IMR-90 (cell line): ENCODE data around the gene HOXB8. TPM values are rescaled to one million over a fixed set of nuclear protein-coding genes. Genes with fewer than 3 reads are reported as not detected.

Experiments
- ATAC-seq: fragments of 200-7000 bp; cut with Tn5 transposase; 2 replicates; pipeline ENCODE4 v1.9.1; 2020; ENCODE audit warnings: low read depth, mild to moderate bottlenecking, moderate library complexity
- BruUV-seq: library from RNA; stranded (reverse); fragments of 400-500 nt; replicated peaks from 2 replicates; lab custom pipeline; 2021; lab: Mats Ljungman, UMichigan
- CTCF ChIA-PET: fragments of 300-600 bp; formaldehyde crosslinking; extraction: SDS; loops from one replicate; lab custom pipeline; 2021; ENCODE audit warnings: antibody characterized with exemption; lab: Yijun Ruan, JAX
- POLR2A ChIA-PET: fragments of 300-600 bp; sonication (Branson Sonifier 250); formaldehyde crosslinking; loops from one replicate; lab custom pipeline; 2022; ENCODE audit warnings: antibody characterized with exemption; ENCODE audit not compliant: unreplicated experiment; lab: Charles Lee
- DNase-seq: peaks from one replicate; pipeline ENCODE4 v3.0.0; 2013
- H2AFZ ChIP-seq: replicated peaks from 2 replicates; pipeline ENCODE3; 2013; ENCODE audit warnings: low read length, mild to moderate bottlenecking; ENCODE audit not compliant: poor library complexity
- H2AK5ac ChIP-seq: 2 replicates; pipeline ENCODE4 v1.6.1; 2013; ENCODE audit warnings: low read depth, low read length, inconsistent platforms
- H2AK9ac ChIP-seq: replicated peaks from 2 replicates; pipeline ENCODE3; 2013; ENCODE audit warnings: mild to moderate bottlenecking, low read depth, low read length, moderate library complexity; ENCODE audit not compliant: poor library complexity
- H2BK120ac ChIP-seq: 2 replicates; pipeline ENCODE4 v1.6.1; 2013; ENCODE audit warnings: low read depth, low read length, inconsistent platforms
- H2BK15ac ChIP-seq: 3 replicates; pipeline ENCODE4 v1.6.1; 2013; ENCODE audit warnings: low read depth, low read length, inconsistent platforms
- H2BK20ac ChIP-seq: 2 replicates; pipeline ENCODE4 v1.6.1; 2013; ENCODE audit warnings: low read depth, mild to moderate bottlenecking, inconsistent platforms, low read length, moderate library complexity
- H2BK5ac ChIP-seq: 2 replicates; pipeline ENCODE4 v1.6.1; 2013; ENCODE audit warnings: mild to moderate bottlenecking, low read depth, low read length, inconsistent platforms; ENCODE audit not compliant: poor library complexity, severe bottlenecking
- H3K14ac ChIP-seq: replicated peaks from 2 replicates; pipeline ENCODE4 v1.6.1; 2013; ENCODE audit warnings: low read depth, low read length, inconsistent platforms
- H3K18ac ChIP-seq: 2 replicates; pipeline ENCODE4 v1.6.1; 2013; ENCODE audit warnings: low read depth, low read length, control low read depth
- H3K23ac ChIP-seq: 2 replicates; pipeline ENCODE4 v1.6.1; 2013; ENCODE audit warnings: low read depth, low read length, inconsistent platforms
- H3K27ac ChIP-seq: 2 replicates; pipeline ENCODE4 v1.5.1; 2013; ENCODE audit warnings: mild to moderate bottlenecking, control low read depth, low read length; ENCODE audit not compliant: insufficient read depth
- H3K27me3 ChIP-seq: 2 replicates; pipeline ENCODE4 v1.6.1; 2013; ENCODE audit warnings: low read length; ENCODE audit not compliant: control insufficient read depth, insufficient read depth
- H3K36me3 ChIP-seq: 2 replicates; pipeline ENCODE4 v1.6.1; 2013; ENCODE audit warnings: low read length, mixed read lengths; ENCODE audit not compliant: control insufficient read depth, insufficient read depth
- H3K4ac ChIP-seq: 2 replicates; pipeline ENCODE4 v1.6.1; 2013; ENCODE audit warnings: low read depth, low read length, inconsistent platforms
- H3K4me1 ChIP-seq: 2 replicates; pipeline ENCODE4 v1.6.1; 2013; ENCODE audit warnings: low read length, mixed read lengths; ENCODE audit not compliant: control insufficient read depth, insufficient read depth
- H3K4me2 ChIP-seq: 2 replicates; pipeline ENCODE4 v1.6.1; 2013; ENCODE audit warnings: low read depth, mild to moderate bottlenecking, control low read depth, low read length, moderate library complexity
- H3K4me3 ChIP-seq: 2 replicates; pipeline ENCODE4 v1.5.1; 2013; ENCODE audit warnings: low read depth, mild to moderate bottlenecking, control low read depth, low read length, moderate library complexity; ENCODE audit not compliant: insufficient read depth
- H3K56ac ChIP-seq: 2 replicates; pipeline ENCODE4 v1.6.1; 2013; ENCODE audit warnings: low read length, inconsistent platforms; ENCODE audit not compliant: insufficient read depth; ENCODE audit errors: extremely low read depth
- H3K79me1 ChIP-seq, 2 experiments: 2 replicates each; pipeline ENCODE4 v1.6.1; 2013; ENCODE audit warnings: low read length in 2 of 2, inconsistent platforms in 1 of 2, low read depth in 1 of 2
- H3K9ac ChIP-seq: 2 replicates; pipeline ENCODE4 v1.6.1; 2013; ENCODE audit warnings: low read depth, low read length, control low read depth
- H3K9me1 ChIP-seq: 2 replicates; pipeline ENCODE4 v1.6.1; 2013; ENCODE audit warnings: low read length, inconsistent platforms; ENCODE audit not compliant: insufficient read depth
- H3K9me3 ChIP-seq: 2 replicates; pipeline ENCODE4 v1.6.1; 2013; ENCODE audit warnings: low read length; ENCODE audit not compliant: control insufficient read depth, insufficient read depth
- H4K20me1 ChIP-seq: 2 replicates; pipeline ENCODE4 v1.6.1; 2013; ENCODE audit warnings: low read length, inconsistent platforms; ENCODE audit not compliant: insufficient read depth
- H4K5ac ChIP-seq: 2 replicates; pipeline ENCODE4 v1.6.1; 2013; ENCODE audit warnings: mild to moderate bottlenecking, low read depth, low read length, control low read depth
- H4K8ac ChIP-seq, 2 experiments: 2 replicates each; pipeline ENCODE4 v1.6.1; 2013; ENCODE audit warnings: low read depth in 2 of 2, low read length in 2 of 2, control low read depth in 1 of 2, inconsistent platforms in 1 of 2
- H4K91ac ChIP-seq: 2 replicates; pipeline ENCODE4 v1.6.1; 2013; ENCODE audit warnings: low read depth, low read length, inconsistent platforms; ENCODE audit not compliant: insufficient read depth
- BHLHE40 ChIP-seq: fragments of 150-350 bp; IDR thresholded peaks from 2 replicates; pipeline ENCODE4 v1.6.1; 2016; ENCODE audit warnings: mild to moderate bottlenecking, low read depth, low read length
- CTCF ChIP-seq: conservative IDR thresholded peaks from 2 replicates; pipeline ENCODE4 v1.5.1; 2012; ENCODE audit warnings: mild to moderate bottlenecking, low read depth, low read length, improper control_type of control experiment
- ELK1 ChIP-seq: fragments of 150-350 bp; IDR thresholded peaks from 2 replicates; pipeline ENCODE4 v1.6.1; 2016; ENCODE audit warnings: low read depth, mild to moderate bottlenecking, low read length, moderate library complexity, borderline replicate concordance
- FOS ChIP-seq: fragments of 150-350 bp; IDR thresholded peaks from 2 replicates; pipeline ENCODE4 v1.6.1; 2016; ENCODE audit warnings: low read depth, low read length
- MAFK ChIP-seq: IDR thresholded peaks from 2 replicates; pipeline ENCODE4 v1.6.1; 2012; ENCODE audit warnings: low read depth, low read length, improper control_type of control experiment
- MXI1 ChIP-seq: IDR thresholded peaks from 2 replicates; pipeline ENCODE4 v1.6.1; 2012; ENCODE audit warnings: low read depth, mild to moderate bottlenecking, low read length, moderate library complexity, borderline replicate concordance
- NFE2L2 ChIP-seq: fragments of 150-350 bp; IDR thresholded peaks from 2 replicates; pipeline ENCODE4 v1.6.1; 2016; ENCODE audit warnings: low read depth, mild to moderate bottlenecking, low read length
- POLR2A ChIP-seq: IDR thresholded peaks from 2 replicates; pipeline ENCODE4 v1.6.1; 2012; ENCODE audit warnings: mild to moderate bottlenecking, low read depth, low read length
- RAD21 ChIP-seq: IDR thresholded peaks from 2 replicates; pipeline ENCODE4 v1.6.1; 2012; ENCODE audit warnings: low read length, improper control_type of control experiment
- RCOR1 ChIP-seq: IDR thresholded peaks from 2 replicates; pipeline ENCODE4 v1.6.1; 2012; ENCODE audit warnings: mild to moderate bottlenecking, low read length, improper control_type of control experiment; ENCODE audit not compliant: insufficient replicate concordance
- RFX5 ChIP-seq: IDR thresholded peaks from 2 replicates; pipeline ENCODE4 v1.8.0; 2012; ENCODE audit warnings: low read depth, mild to moderate bottlenecking, low read length, moderate library complexity
- SMC3 ChIP-seq: fragments of 150-350 bp; IDR thresholded peaks from 2 replicates; pipeline ENCODE4 v1.6.1; 2016; ENCODE audit warnings: low read depth, mild to moderate bottlenecking, antibody characterized with exemption, low read length, moderate library complexity
- USF2 ChIP-seq: fragments of 150-350 bp; IDR thresholded peaks from 2 replicates; pipeline ENCODE4 v1.6.1; 2017; ENCODE audit warnings: mild to moderate bottlenecking, antibody characterized with exemption, low read length, low read depth
- WGBS, 2 experiments: methylation state at CpG; one replicate each; pipeline versions ENCODE4 v1.1.5 to v1.1.7; 2013; ENCODE audit warnings: missing lambda C conversion rate in 2 of 2; ENCODE audit not compliant: insufficient read length in 1 of 2; ENCODE audit errors: extremely low coverage in 2 of 2; 5-methylcytosine and 5-hydroxymethylcytosine counted together
- dilution Hi-C: fragments of 300-500 bp; cut with HindIII; formaldehyde crosslinking; loops from one replicate; pipeline ENCODE4 v1.14.3; 2018; ENCODE audit warnings: low sequenced_read_pairs; ENCODE audit not compliant: unreplicated experiment
- in situ Hi-C: fragments of 300-500 bp; cut with MboI; formaldehyde crosslinking; loops from 3 replicates; pipeline ENCODE4 v1.14.3; 2019; ENCODE audit warnings: low sequenced_read_pairs, inconsistent platforms, mixed read lengths
- intact Hi-C: fragments of 100-400 bp; cut with micrococcal nuclease; formaldehyde crosslinking; loops from 2 replicates; pipeline ENCODE4 v1.10.0; 2022
- polyA plus RNA-seq, 3 experiments: library from polyadenylated mRNA; depleted of rRNA; stranded (reverse); fragments of >200 nt; gene quantifications; 2 replicates each; pipeline ENCODE4 v1.2.3, GENCODE V29; 2012; ENCODE audit warnings: low replicate concordance in 1 of 3
- total RNA-seq: library from RNA; depleted of rRNA; stranded (reverse); fragments of >200 nt; gene quantifications from 2 replicates; pipeline ENCODE4 v1.2.3, GENCODE V29; 2012

Gene HOXB8
- total and polyA plus RNA-seq, 2 of the 4 experiments (the other 2 are of a cell fraction) = 0.54 to 5.3 TPM

- POLR2A ChIA-PET = no interaction called here
- no peak overlapping the region for H2AFZ ChIP-seq
Measured at GRCh38 chr17:48645639-48646182, 30.6 kb upstream of the HOXB8 start.

More at GRCh38 chr17:48645639-48646182, 30.6 kb upstream of the HOXB8 start:
- Histone ChIP-seq H3K36me3 (no peaks in the 10 kb centered on the region), H3K4me3 (no peak overlapping the region), H3K27me3 (peaks cover 80% of the 10 kb centered on the region), H3K27ac (no peak overlapping the region), H2BK5ac (no peak overlapping the region), H2AK9ac (no peak overlapping the region), H3K14ac (no peak overlapping the region), H3K9ac (no peak overlapping the region), H3K56ac (no peak overlapping the region), H3K4me1 (no peaks in the 10 kb centered on the region), H4K91ac (no peak overlapping the region), H2BK20ac (no peak overlapping the region), H3K9me1 (no peaks in the 10 kb centered on the region), H4K8ac (no peak overlapping the region), H4K20me1 (no peaks in the 10 kb centered on the region), H3K4me2 (no peak overlapping the region), H4K5ac (no peak overlapping the region), H3K79me1 (no peaks in the 10 kb centered on the region), H2AK5ac (no peak overlapping the region), H2BK120ac (no peak overlapping the region), H3K23ac (no peak overlapping the region), H2BK15ac (no peak overlapping the region), H3K4ac (no peak overlapping the region), H3K18ac (no peak overlapping the region), H3K9me3 (peaks cover 6% of the 10 kb centered on the region)
- TF ChIP-seq MAFK (no peak), RFX5 (no peak), CTCF (no peak), RCOR1 (no peak), MXI1 (no peak), POLR2A (no peak), ELK1 (no peak), SMC3 (no peak), BHLHE40 (no peak), FOS (no peak), RAD21 (no peak), NFE2L2 (no peak), USF2 (no peak)
- intact Hi-C loops (no loop called here), in situ Hi-C loops (loop anchor here (10.0 kb wide), 1 partner anchor 59 kb away; no protein-coding TSS in a partner anchor), dilution Hi-C loops (no loop called here)
- 8% methylated on average over 2 of the region's 14 CpGs; no CpG with 5 or more reads in 1 of the 2 experiments for WGBS, 2 experiments
- ATAC-seq = no peak
- DNase-seq = no peak
- CTCF ChIA-PET = no interaction called here
- no TSS peak for BruUV-seq
